Endothelial cell of umbilical vein (primary cell): ENCODE measurements around the gene PRKCQ.

Source experiments
- EZH2 ChIP-seq: IDR thresholded peaks from 2 replicates; pipeline ENCODE4 v1.6.1; 2012; ENCODE audit warnings: borderline replicate concordance, low read depth, mild to moderate bottlenecking, moderate library complexity, low read length, inconsistent platforms; ENCODE audit not compliant: severe bottlenecking
- FOS ChIP-seq: IDR thresholded peaks from 2 replicates; pipeline ENCODE4 v1.6.1; 2011; ENCODE audit warnings: mild to moderate bottlenecking, low read length, moderate library complexity, borderline replicate concordance; ENCODE audit not compliant: insufficient read depth
- JUN ChIP-seq: IDR thresholded peaks from 2 replicates; pipeline ENCODE4 v1.6.1; 2011; ENCODE audit warnings: borderline replicate concordance, low read depth; ENCODE audit not compliant: insufficient read length, insufficient read depth
- POLR2A ChIP-seq: IDR thresholded peaks from 2 replicates; pipeline ENCODE4 v1.6.1; 2012; ENCODE audit warnings: low read depth, mild to moderate bottlenecking, control low read depth, low read length
- POLR2AphosphoS5 ChIP-seq: IDR thresholded peaks from 2 replicates; pipeline ENCODE4 v1.6.1; 2012; ENCODE audit warnings: low read depth, mild to moderate bottlenecking, control low read depth, low read length, moderate library complexity; ENCODE audit not compliant: insufficient read depth
- TF ChIP-seq, protein P1 (sequence below), 2 donors: IDR thresholded peaks; 1 replicate in 1 of 2; 2 replicates in 1 of 2; pipeline ENCODE4 v1.5.1; 2011; ENCODE audit warnings: low read length in 2 of 2, mild to moderate bottlenecking in 2 of 2, moderate library complexity in 2 of 2, control low read depth in 1 of 2, inconsistent platforms in 1 of 2, low read depth in 1 of 2; ENCODE audit not compliant: insufficient read depth in 1 of 2; ENCODE audit errors: extremely low read depth in 1 of 2
- TF ChIP-seq, protein P2 (sequence below): IDR thresholded peaks from 2 replicates; pipeline ENCODE4 v1.6.1; 2011; ENCODE audit not compliant: insufficient read depth, insufficient read length

DNA sequence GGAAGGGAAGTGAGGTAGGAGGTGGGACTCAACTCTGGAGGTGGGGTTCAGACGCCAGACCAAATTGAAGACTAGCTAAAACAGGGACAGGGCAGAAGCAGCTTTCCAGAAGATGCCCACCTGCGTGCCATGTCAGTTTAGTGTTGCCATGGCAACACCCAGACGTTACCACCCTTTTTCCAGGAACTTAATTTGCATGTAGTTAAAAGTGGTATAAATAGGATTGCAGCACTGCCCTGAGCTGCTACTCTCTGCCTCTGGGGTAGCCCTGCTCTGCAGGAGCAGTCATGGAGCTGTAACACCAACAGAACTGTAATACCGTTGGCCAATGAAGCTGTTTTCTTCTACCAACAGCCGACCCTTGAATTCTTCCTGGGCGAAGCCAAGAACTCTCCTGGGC, 93.8 kb downstream of the PRKCQ start:
- TF ChIP-seq, protein P1, sequence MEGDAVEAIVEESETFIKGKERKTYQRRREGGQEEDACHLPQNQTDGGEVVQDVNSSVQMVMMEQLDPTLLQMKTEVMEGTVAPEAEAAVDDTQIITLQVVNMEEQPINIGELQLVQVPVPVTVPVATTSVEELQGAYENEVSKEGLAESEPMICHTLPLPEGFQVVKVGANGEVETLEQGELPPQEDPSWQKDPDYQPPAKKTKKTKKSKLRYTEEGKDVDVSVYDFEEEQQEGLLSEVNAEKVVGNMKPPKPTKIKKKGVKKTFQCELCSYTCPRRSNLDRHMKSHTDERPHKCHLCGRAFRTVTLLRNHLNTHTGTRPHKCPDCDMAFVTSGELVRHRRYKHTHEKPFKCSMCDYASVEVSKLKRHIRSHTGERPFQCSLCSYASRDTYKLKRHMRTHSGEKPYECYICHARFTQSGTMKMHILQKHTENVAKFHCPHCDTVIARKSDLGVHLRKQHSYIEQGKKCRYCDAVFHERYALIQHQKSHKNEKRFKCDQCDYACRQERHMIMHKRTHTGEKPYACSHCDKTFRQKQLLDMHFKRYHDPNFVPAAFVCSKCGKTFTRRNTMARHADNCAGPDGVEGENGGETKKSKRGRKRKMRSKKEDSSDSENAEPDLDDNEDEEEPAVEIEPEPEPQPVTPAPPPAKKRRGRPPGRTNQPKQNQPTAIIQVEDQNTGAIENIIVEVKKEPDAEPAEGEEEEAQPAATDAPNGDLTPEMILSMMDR (IDR thresholded peaks at IDR 0.05; ENCODE audit: extremely low read depth in 1 of 2, insufficient read depth in 1 of 2, low read depth in 1 of 2, low read length in 2 of 2): no peak
- TF ChIP-seq POLR2A: no peak
- no peak for TF ChIP-seq POLR2AphosphoS5
- TF ChIP-seq, protein P2, sequence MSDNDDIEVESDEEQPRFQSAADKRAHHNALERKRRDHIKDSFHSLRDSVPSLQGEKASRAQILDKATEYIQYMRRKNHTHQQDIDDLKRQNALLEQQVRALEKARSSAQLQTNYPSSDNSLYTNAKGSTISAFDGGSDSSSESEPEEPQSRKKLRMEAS: no peak
- TF ChIP-seq EZH2: no peak
- no peak for TF ChIP-seq FOS
- TF ChIP-seq JUN: no peak
